ENCODE data around the gene TLR9.

DNA sequence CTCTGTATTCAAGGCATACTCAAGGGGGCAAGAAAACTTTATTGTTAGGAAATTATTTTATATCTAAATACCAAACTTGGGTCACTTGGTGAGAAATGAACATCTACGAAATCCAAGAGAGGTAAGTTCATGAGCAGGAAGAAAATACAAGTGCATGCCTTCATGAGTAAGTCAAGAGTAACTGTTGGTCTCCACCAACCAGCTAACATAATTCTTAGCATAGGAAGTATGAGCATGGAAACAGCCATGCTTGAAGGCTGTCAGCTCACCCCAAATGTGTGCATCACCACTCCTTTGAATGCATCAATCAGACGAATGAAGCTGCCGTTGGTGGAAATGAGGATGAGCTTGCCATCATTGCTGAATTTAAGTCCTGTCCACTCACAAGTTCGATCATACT, 34.0 kb upstream of the TLR9 start:
- TF ChIP-seq, protein P1, sequence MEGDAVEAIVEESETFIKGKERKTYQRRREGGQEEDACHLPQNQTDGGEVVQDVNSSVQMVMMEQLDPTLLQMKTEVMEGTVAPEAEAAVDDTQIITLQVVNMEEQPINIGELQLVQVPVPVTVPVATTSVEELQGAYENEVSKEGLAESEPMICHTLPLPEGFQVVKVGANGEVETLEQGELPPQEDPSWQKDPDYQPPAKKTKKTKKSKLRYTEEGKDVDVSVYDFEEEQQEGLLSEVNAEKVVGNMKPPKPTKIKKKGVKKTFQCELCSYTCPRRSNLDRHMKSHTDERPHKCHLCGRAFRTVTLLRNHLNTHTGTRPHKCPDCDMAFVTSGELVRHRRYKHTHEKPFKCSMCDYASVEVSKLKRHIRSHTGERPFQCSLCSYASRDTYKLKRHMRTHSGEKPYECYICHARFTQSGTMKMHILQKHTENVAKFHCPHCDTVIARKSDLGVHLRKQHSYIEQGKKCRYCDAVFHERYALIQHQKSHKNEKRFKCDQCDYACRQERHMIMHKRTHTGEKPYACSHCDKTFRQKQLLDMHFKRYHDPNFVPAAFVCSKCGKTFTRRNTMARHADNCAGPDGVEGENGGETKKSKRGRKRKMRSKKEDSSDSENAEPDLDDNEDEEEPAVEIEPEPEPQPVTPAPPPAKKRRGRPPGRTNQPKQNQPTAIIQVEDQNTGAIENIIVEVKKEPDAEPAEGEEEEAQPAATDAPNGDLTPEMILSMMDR (IDR thresholded peaks at IDR 0.05; ENCODE audit: low read depth, low read length), result no peak
- TF ChIP-seq, protein P2, sequence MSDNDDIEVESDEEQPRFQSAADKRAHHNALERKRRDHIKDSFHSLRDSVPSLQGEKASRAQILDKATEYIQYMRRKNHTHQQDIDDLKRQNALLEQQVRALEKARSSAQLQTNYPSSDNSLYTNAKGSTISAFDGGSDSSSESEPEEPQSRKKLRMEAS (IDR thresholded peaks at IDR 0.05; ENCODE audit: low read depth, low read length), result no peak
- TF ChIP-seq POLR2A (IDR thresholded peaks at IDR 0.05; ENCODE audit: extremely low read depth, insufficient read length) (no peak), MYC (IDR thresholded peaks at IDR 0.05; ENCODE audit: low read depth, low read length) (no peak)
